ENCODE data around the gene ELN.

The ELN gene

GRCh38 chr7:74061840-74062539 is 34.0 kb downstream of the ELN start:
- DNase-seq (ENCODE audit: low read depth), result peak; percentile 53

DNA sequence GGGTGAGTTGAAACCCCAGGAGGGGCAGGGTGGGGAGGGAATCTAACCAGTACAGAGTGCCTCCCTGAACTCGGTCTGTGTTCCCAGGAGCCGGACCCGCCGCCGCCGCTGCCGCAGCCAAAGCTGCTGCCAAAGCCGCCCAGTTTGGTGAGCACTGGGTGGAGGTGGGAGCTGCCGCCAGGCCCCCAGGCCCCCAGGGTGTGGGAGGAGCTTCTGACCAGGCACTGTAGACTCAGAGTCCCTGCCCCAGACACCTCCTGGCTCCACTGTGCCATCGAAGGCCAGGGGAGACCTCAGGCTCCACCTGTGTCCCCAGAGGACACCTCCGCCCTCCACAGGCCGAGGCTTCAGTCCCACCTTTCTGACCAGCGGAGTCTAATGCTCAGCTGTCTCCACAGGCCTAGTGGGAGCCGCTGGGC is 35.3 kb downstream of the ELN start:
- DNase-seq (ENCODE audit: low read depth), result no peak

- DNase-seq (ENCODE audit: low read depth), result no peak
Observed at GRCh38 chr7:74063646-74064045, 35.7 kb downstream of the ELN start.

GRCh38 chr7:74064696-74065095 is 36.7 kb downstream of the ELN start:
- no peak for DNase-seq (ENCODE audit: low read depth)

DNA sequence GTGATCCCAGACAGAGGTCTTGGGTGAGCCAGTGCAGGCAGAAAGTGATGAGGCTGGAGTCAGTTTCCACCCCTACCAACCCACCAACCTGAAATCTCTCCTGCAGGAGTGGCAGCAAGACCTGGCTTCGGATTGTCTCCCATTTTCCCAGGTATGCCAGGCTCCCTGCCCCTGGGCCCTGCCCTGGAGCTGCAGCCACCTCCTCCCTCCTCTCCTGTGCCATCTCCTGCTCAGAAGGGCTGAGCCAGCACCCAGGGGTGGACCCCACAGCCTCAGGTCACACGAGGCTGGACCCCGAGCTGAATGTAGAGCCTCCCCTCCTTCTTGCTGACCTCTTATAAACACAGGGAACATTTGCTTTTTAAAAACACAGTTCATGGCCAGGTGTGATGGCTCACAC is 38.7 kb downstream of the ELN start:
- DNase-seq (ENCODE audit: low read depth), result no peak

GRCh38 chr7:74068378-74069085 is 40.6 kb downstream of the ELN start:
- no peak for DNase-seq (ENCODE audit: low read depth)

GRCh38 chr7:74069086-74069541 is 41.1 kb downstream of the ELN start:
- DNase-seq (ENCODE audit: low read depth), result no peak

- no peak for DNase-seq (ENCODE audit: low read depth)
Observed at GRCh38 chr7:74069790-74070618, 42.0 kb downstream of the ELN start.

DNA sequence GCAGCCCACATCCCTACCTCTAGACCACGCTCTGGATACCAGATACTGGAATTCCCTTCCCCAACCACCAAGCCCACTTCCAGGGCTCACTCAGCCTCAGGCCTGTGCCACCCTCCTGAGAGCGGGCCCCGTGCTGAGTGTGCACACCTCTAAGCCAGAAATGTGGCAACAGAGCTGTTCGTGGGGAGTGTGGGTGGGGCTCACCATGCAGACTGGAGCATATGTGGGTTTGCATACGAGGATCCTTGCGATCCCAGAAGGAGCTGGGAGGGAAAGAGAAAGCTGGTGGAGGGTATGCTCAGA is 42.6 kb downstream of the ELN start:
- DNase-seq (ENCODE audit: low read depth), result no peak

GRCh38 chr7:74071121-74071520 is 43.1 kb downstream of the ELN start:
- DNase-seq (ENCODE audit: low read depth), result no peak

- no peak for DNase-seq (ENCODE audit: low read depth)
Observed at GRCh38 chr7:74074770-74075169, 46.8 kb downstream of the ELN start.

- no peak for DNase-seq (ENCODE audit: low read depth)
Observed at GRCh38 chr7:74078461-74078860, 50.5 kb downstream of the ELN start.

DNA sequence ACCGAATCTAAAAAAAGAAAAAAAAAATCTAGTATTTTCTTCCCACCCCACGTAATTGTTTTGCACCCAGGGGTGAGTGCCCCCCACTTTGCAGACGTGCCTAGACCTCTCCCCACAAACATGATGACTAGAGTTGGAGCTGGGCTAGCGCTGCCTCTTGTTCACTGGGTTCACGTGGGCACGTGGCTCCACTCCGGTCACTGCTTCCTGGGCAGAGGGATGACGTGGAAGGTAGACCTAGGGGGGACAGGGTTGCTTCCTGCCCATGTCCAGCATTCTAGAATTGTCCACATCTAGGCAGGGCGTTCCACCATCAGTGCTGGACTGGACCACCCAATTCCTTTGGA is 54.8 kb downstream of the ELN start:
- no peak for DNase-seq (ENCODE audit: low read depth)

- DNase-seq (ENCODE audit: low read depth), result peak; percentile 78
Observed at GRCh38 chr7:74083117-74083876, 55.3 kb downstream of the ELN start, which contains the start of gene LIMK1. Gene LIMK1, plus strand, starts transcription at chr7:74083804. Its CDS starts 187 bp downstream, at chr7:74083991.

- DNase-seq (ENCODE audit: low read depth), result no peak
Observed at GRCh38 chr7:74083928-74084721, 56.2 kb downstream of the ELN start.

DNA sequence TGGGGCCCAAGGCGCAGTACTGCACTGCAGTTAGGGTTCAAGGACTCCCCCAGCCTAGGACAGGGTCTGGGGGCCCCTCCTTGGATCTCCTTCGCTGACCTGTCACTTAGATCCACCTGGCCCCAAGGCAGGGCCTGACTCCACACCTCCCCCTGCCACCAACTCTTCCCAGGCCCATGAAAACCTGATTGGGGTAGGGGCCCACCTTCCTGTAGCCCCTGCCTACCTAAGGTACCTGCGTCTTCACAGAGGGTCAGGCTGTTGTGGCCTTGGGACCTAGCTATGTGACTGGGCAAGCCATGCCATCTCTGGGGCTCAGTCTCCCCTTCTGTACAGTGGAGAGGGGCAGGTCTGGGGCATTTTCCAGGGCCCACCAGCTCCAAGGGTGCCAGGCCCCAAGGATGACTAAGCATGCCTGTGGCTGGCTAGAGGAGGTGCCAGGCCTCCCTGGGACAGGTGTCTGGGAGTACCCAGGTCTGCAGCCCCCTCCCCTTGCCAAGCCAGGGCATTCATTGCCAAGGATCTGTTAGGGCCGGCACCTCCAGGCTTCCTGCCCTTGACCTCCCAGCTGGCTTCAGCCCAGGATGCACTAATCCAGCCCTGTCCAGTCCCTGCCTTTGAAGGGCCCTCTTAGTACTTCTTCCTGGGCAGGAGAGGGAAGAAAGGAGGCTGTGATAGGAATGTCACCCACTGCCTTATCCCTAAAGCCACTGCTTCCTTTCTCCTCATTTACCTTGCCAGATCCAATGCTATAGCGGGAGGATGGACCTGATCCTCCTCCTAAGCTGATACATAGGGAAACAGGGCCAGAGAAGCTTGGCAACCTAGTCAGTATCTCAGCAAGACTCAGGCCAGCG is 57.0 kb downstream of the ELN start:
- no peak for DNase-seq (ENCODE audit: low read depth)

DNA sequence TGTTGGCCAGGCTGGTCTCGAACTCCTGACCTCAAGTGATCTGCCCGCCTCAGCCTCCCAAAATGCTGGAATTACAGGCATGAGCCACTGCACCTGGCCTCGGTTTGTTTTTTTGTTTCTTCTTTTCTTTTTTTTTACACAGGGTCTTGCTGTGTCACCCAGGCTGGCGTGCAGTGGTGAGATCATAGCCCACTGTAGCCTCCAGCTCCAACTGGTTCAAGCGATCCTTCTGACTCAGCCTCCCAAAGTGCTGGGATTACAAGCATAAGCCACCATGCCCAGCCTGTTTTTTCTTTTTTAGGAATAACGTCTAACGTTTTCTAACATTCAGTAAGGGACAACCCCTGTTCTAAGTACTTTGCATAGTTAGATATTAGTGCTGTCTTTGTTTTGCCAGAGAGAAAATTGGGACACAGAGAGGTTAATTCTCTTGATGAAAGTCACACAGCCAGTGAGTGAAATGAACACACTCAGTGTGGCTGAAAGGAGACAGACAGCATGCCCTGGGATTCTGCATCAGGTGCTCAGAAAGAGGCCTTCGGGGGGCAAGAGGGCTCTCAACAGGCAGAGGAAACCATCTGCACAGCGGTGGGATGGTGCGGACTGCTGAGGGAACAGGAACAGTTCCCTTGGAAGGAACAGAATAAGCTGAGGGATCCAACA is 59.9 kb downstream of the ELN start:
- DNase-seq (ENCODE audit: low read depth), result no peak

- no peak for DNase-seq (ENCODE audit: low read depth)
Observed at GRCh38 chr7:74092321-74092963, 64.5 kb downstream of the ELN start.

GRCh38 chr7:74092964-74093471 is 65.0 kb downstream of the ELN start:
- no peak for DNase-seq (ENCODE audit: low read depth)
